HG02759 (cell line): Measurements from ENCODE around the gene TAF8.

Experiments used
- ATAC-seq: cut with Tn5 transposase; IDR thresholded peaks from one replicate; pipeline ENCODE4 v1.9.1; 2021; ENCODE audit warnings: mild to moderate bottlenecking, moderate library complexity; ENCODE audit not compliant: unreplicated experiment

Gene TAF8

GRCh38 chr6:42095094-42095493 lies 44.8 kb downstream of the TAF8 start:
- ATAC-seq: no peak

GRCh38 chr6:42095776-42096541 lies 45.6 kb downstream of the TAF8 start:
- no peak for ATAC-seq

GRCh38 chr6:42099340-42100028 lies 49.2 kb downstream of the TAF8 start:
- no peak for ATAC-seq

GRCh38 chr6:42100029-42100901 lies 49.9 kb downstream of the TAF8 start:
- no peak for ATAC-seq

- no peak for ATAC-seq
Measured at GRCh38 chr6:42101186-42101657, 50.9 kb downstream of the TAF8 start.

- no peak for ATAC-seq
Measured at GRCh38 chr6:42103216-42103615, 52.9 kb downstream of the TAF8 start.

GRCh38 chr6:42103753-42104094 lies 53.4 kb downstream of the TAF8 start:
- no peak for ATAC-seq

- peak; percentile 80 for ATAC-seq
Measured at GRCh38 chr6:42104095-42104803, 53.9 kb downstream of the TAF8 start.

- peak; percentile 24 for ATAC-seq
Measured at GRCh38 chr6:42104804-42105125, 54.4 kb downstream of the TAF8 start.

GRCh38 chr6:42105156-42105648 lies 54.9 kb downstream of the TAF8 start:
- ATAC-seq: no peak

- no peak for ATAC-seq
Measured at GRCh38 chr6:42105709-42106108, 55.4 kb downstream of the TAF8 start.

- no peak for ATAC-seq
Measured at GRCh38 chr6:42106112-42107023, 56.0 kb downstream of the TAF8 start.

GRCh38 chr6:42108071-42108470 lies 57.7 kb downstream of the TAF8 start:
- no peak for ATAC-seq

GRCh38 chr6:42110683-42111082 lies 60.4 kb downstream of the TAF8 start:
- ATAC-seq: no peak

- ATAC-seq: no peak
Measured at GRCh38 chr6:42112351-42112750, 62.0 kb downstream of the TAF8 start.

- no peak for ATAC-seq
Measured at GRCh38 chr6:42113936-42114636, 63.8 kb downstream of the TAF8 start.

GRCh38 chr6:42117843-42118161 lies 67.5 kb downstream of the TAF8 start:
- ATAC-seq: no peak

- ATAC-seq: no peak
Measured at GRCh38 chr6:42118162-42119001, 68.1 kb downstream of the TAF8 start.
